Measurements from ENCODE around the gene FBXL19.

DNA sequence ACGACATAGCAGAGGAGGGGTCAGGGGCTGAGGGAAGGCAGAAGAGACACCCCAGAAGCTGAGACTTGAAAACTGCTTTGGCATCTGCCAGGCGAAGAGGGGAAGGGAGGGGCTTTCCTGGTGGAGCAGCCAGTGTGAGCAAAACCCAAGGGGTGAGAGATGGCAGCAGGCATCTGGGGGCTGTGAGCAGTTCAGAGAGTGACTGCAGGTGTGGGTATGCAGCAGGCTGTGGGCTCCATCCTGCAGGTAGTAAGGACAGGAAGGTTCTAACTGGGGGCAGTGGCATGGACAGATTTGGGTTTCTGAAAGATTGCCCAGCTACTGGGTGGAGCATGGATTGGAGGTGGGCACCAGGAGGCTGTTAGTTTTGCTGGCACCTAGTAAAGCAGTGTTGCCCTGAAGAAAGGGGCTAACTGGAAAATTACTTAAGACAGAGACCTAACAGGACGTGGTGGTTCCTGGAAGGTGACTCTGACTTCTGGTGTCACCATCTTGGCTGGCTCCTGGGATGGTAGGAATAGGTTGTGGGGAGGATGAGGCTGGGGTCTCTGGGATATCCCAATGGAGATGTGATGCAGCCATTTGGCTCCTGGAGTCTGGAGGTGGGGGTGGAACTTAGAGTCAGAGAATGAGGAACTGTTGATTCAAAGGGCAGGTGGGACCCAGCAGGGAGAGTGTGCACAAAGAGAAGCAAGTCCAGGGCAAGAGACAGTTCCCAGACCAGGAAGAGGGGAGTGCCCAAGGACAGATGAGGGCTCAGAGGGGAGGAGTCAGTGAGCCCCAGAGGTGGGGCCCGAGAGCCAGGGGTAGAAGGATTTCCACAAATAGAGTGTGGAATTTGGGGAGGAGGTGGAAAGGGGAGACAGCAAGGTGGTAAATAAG is 40.7 kb upstream of the FBXL19 start:
- TF ChIP-seq CEBPB (IDR thresholded peaks at IDR 0.05; ENCODE audit: low read depth, low read length), result no peak
- TF ChIP-seq YY1 (IDR thresholded peaks at IDR 0.05; ENCODE audit: low read depth, low read length), result no peak
- no peak for TF ChIP-seq CBX5 (IDR thresholded peaks at IDR 0.05; ENCODE audit: low read depth, low read length)
- TF ChIP-seq, protein P1, sequence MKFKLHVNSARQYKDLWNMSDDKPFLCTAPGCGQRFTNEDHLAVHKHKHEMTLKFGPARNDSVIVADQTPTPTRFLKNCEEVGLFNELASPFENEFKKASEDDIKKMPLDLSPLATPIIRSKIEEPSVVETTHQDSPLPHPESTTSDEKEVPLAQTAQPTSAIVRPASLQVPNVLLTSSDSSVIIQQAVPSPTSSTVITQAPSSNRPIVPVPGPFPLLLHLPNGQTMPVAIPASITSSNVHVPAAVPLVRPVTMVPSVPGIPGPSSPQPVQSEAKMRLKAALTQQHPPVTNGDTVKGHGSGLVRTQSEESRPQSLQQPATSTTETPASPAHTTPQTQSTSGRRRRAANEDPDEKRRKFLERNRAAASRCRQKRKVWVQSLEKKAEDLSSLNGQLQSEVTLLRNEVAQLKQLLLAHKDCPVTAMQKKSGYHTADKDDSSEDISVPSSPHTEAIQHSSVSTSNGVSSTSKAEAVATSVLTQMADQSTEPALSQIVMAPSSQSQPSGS (IDR thresholded peaks at IDR 0.05; ENCODE audit: low read length), result no peak
- no peak for TF ChIP-seq POLR2AphosphoS5 (IDR thresholded peaks at IDR 0.05; ENCODE audit: low read depth, low read length)
- no peak for TF ChIP-seq TAF1 (IDR thresholded peaks at IDR 0.05; ENCODE audit: low read depth, low read length)
- TF ChIP-seq, protein P2, sequence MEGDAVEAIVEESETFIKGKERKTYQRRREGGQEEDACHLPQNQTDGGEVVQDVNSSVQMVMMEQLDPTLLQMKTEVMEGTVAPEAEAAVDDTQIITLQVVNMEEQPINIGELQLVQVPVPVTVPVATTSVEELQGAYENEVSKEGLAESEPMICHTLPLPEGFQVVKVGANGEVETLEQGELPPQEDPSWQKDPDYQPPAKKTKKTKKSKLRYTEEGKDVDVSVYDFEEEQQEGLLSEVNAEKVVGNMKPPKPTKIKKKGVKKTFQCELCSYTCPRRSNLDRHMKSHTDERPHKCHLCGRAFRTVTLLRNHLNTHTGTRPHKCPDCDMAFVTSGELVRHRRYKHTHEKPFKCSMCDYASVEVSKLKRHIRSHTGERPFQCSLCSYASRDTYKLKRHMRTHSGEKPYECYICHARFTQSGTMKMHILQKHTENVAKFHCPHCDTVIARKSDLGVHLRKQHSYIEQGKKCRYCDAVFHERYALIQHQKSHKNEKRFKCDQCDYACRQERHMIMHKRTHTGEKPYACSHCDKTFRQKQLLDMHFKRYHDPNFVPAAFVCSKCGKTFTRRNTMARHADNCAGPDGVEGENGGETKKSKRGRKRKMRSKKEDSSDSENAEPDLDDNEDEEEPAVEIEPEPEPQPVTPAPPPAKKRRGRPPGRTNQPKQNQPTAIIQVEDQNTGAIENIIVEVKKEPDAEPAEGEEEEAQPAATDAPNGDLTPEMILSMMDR (IDR thresholded peaks at IDR 0.05; ENCODE audit: control extremely low read depth in 1 of 3, insufficient read depth in 1 of 3, low read depth in 1 of 3, low read length in 3 of 3), result no peak
- TF ChIP-seq EGR1 (IDR thresholded peaks at IDR 0.05; ENCODE audit: borderline replicate concordance, low read depth, low read length), result no peak
